PFSK-1 (cell line): Measurements from ENCODE around the gene TAF1L.

ENCODE experiments used
- FOXP2 ChIP-seq: optimal IDR thresholded peaks from 2 replicates; pipeline ENCODE3; 2011; ENCODE audit warnings: borderline replicate concordance, control low read depth, inconsistent platforms; ENCODE audit not compliant: insufficient read depth; ENCODE audit errors: extremely low read length, extremely low read depth
- POLR2AphosphoS5 ChIP-seq: IDR thresholded peaks from 2 replicates; pipeline ENCODE4 v1.6.1; 2012; ENCODE audit warnings: low read depth, mild to moderate bottlenecking, control low read depth, low read length, moderate library complexity
- REST ChIP-seq, 2 experiments: IDR thresholded peaks; 2 replicates each; pipeline versions ENCODE4 v1.6.1 to v1.8.0; 2011 to 2012; ENCODE audit warnings: low read depth in 2 of 2, low read length in 2 of 2, control low read depth in 1 of 2, inconsistent platforms in 1 of 2, mild to moderate bottlenecking in 1 of 2, moderate library complexity in 1 of 2; ENCODE audit not compliant: insufficient read depth in 1 of 2
- SIN3A ChIP-seq: IDR thresholded peaks from 2 replicates; pipeline ENCODE4 v1.6.1; 2012; ENCODE audit warnings: mild to moderate bottlenecking, low read length, moderate library complexity, borderline replicate concordance; ENCODE audit not compliant: insufficient read depth
- TAF1 ChIP-seq: IDR thresholded peaks from 2 replicates; pipeline ENCODE4 v1.6.1; 2012; ENCODE audit warnings: low read length, control low read depth, borderline replicate concordance; ENCODE audit not compliant: insufficient read depth

TAF1L gene

DNA sequence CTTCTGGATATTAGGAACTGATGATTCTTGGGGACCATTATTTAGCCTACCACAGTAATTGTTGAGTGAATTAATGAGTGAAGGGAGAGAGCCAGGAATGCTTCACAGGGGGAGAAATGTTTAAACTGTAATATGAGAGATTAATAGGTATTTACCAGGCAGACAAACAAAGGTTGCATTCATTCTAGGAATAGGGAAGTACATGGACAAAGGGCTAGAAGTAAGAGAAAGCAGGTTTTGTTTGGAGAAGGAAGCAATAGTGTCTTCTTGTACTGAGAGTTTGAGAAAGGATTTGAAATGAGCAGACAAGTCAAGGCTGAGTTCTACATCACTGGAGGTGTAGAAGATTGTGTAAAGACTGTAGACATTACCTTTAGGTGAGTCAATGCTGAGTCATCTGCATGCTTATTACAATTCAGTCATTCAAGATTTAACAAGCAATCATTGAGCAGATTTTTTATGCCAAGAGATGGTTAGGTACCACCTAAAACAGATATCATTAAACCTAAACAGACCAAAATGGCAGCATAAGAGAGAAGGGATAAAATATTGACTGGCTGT, 8.0 kb downstream of the TAF1L start:
- TF ChIP-seq FOXP2 (no peak), SIN3A (no peak), POLR2AphosphoS5 (no peak), TAF1 (no peak), REST (IDR thresholded peaks at IDR 0.05; ENCODE audit: insufficient read depth in 1 of 2, low read depth in 2 of 2, low read length in 2 of 2) (no peak)

DNA sequence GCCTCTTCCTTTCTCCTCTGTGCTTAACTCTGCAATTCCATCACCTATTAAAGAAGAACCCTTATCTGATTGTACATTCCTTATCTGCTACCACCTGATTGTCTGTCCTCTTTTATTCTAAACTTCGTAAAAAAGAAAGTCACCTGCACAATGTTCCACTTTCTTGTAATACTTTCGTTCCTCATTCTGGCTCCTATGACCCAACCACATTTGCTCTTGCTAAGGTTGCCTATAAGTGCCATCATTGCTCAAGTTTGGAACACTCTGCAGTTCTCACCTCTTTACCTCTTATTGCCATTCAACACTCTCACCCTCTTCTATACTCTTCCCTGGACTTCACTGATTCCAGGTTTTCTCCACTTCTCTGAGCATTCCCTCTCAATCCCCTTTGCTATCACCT, 10.1 kb downstream of the TAF1L start:
- TF ChIP-seq TAF1, result no peak
- TF ChIP-seq POLR2AphosphoS5, result no peak
- TF ChIP-seq SIN3A, result no peak
- TF ChIP-seq REST (IDR thresholded peaks at IDR 0.05; ENCODE audit: insufficient read depth in 1 of 2, low read depth in 2 of 2, low read length in 2 of 2), result no peak
- no peak for TF ChIP-seq FOXP2

- no peak for TF ChIP-seq POLR2AphosphoS5
- TF ChIP-seq FOXP2, result no peak
- no peak for TF ChIP-seq SIN3A
- TF ChIP-seq REST (IDR thresholded peaks at IDR 0.05; ENCODE audit: insufficient read depth in 1 of 2, low read depth in 2 of 2, low read length in 2 of 2), result no peak
- TF ChIP-seq TAF1, result no peak
Measured at GRCh38 chr9:32622948-32623347, 12.5 kb downstream of the TAF1L start.

GRCh38 chr9:32618261-32618660, 17.2 kb downstream of the TAF1L start:
- TF ChIP-seq REST (IDR thresholded peaks at IDR 0.05; ENCODE audit: insufficient read depth in 1 of 2, low read depth in 2 of 2, low read length in 2 of 2) (no peak), FOXP2 (no peak), SIN3A (no peak), POLR2AphosphoS5 (no peak)

GRCh38 chr9:32606811-32607210, 28.7 kb downstream of the TAF1L start:
- TF ChIP-seq SIN3A, result no peak
- no peak for TF ChIP-seq POLR2AphosphoS5
- no peak for TF ChIP-seq FOXP2
- no peak for TF ChIP-seq TAF1
- no peak for TF ChIP-seq REST (IDR thresholded peaks at IDR 0.05; ENCODE audit: insufficient read depth in 1 of 2, low read depth in 2 of 2, low read length in 2 of 2)
